ENCODE measurements around the gene RASSF7. TPM values are rescaled to one million over a fixed set of nuclear protein-coding genes. Genes with fewer than 3 reads are reported as not detected.
A peak's percentile ranks its signal among the peaks of the same experiment; 100 is the strongest.

Gene RASSF7
- total and polyA plus RNA-seq, 2 donors from 2014 or later: 106 to 108 TPM

DNA sequence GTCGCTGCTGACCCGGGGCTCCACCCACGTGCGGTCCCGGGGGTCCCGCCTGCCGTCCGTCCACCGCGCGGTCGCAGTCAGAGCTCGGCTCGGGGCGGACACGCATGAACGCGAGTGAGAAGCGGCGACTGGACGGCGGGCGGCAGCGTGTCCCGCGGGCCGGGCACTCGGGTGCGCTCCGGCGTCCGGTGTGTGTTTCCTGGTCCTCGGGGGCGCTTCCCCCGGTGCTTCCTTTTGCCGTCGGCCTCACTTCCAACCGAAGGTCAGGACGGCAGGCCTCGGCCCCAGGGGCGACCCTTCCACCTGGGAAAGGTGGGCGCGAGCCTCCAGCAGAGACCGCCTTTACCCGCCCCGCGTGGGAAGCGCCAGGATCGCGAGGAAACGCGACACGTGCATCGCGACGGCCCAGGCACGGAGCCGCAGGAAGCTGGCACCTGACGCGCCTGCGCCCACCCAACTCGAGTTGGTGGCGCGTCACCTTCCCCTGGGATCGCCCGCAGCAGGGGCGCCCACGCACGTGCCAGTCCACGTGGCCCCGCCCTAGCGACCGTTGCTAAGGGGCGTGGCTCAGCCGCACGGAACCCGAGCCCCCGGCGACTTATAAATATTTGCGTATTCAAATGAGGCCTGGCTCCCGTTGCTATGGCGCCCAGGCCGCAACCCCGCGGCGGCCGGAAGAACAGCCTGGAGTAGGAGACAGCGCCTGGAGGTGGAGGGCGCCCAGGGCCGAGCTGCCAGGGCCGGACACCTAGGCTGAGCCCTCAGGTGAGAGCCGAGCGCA lies 23.7 kb upstream of the RASSF7 start, which contains the start of gene LRRC56:
LRRC56 (plus strand) TSS at position 687 of the 781 bp plus-strand sequence. CDS start 3,158 bp downstream, outside the sequence.
- Histone ChIP-seq H3K4me3 (ENCODE audit: low read length in 3 of 3) (peak within 1 kb of the TSS in 2 of 3 donors; percentile 2 to 40), H3K27ac (ENCODE audit: low read depth in 2 of 2, low read length in 2 of 2) (peak within 1 kb of the TSS; percentile 61 to 67), H3K27me3 (ENCODE audit: control insufficient read depth, insufficient read depth, low read length) (no peaks in the 10 kb centered on the region), H3K9me3 (ENCODE audit: control insufficient read depth in 2 of 3, insufficient read depth in 1 of 3, low read length in 3 of 3) (no peaks in the 10 kb centered on the region), H3K36me3 (ENCODE audit: control insufficient read depth in 2 of 3, insufficient read depth in 3 of 3, low read length in 3 of 3) (no peaks in the 10 kb centered on the region), H3K9ac (ENCODE audit: low read length in 3 of 3) (no peak within 1 kb of the TSS), H3K4me1 (ENCODE audit: control insufficient read depth in 2 of 3, insufficient read depth in 2 of 3, low read depth in 1 of 3, low read length in 3 of 3) (peaks cover 0 to 23% (median 4%) of the 10 kb centered on the region in 3 donors)
- intact Hi-C loops (cut with DNase I): no loop called here
- DNase-seq (peak; percentile 88 to 97 (median 93)), FAIRE-seq (no peak)
- TF ChIP-seq, protein P1, sequence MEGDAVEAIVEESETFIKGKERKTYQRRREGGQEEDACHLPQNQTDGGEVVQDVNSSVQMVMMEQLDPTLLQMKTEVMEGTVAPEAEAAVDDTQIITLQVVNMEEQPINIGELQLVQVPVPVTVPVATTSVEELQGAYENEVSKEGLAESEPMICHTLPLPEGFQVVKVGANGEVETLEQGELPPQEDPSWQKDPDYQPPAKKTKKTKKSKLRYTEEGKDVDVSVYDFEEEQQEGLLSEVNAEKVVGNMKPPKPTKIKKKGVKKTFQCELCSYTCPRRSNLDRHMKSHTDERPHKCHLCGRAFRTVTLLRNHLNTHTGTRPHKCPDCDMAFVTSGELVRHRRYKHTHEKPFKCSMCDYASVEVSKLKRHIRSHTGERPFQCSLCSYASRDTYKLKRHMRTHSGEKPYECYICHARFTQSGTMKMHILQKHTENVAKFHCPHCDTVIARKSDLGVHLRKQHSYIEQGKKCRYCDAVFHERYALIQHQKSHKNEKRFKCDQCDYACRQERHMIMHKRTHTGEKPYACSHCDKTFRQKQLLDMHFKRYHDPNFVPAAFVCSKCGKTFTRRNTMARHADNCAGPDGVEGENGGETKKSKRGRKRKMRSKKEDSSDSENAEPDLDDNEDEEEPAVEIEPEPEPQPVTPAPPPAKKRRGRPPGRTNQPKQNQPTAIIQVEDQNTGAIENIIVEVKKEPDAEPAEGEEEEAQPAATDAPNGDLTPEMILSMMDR (IDR thresholded peaks at IDR 0.05; ENCODE audit: borderline replicate concordance, extremely low read depth, insufficient read depth): no peak

DNA sequence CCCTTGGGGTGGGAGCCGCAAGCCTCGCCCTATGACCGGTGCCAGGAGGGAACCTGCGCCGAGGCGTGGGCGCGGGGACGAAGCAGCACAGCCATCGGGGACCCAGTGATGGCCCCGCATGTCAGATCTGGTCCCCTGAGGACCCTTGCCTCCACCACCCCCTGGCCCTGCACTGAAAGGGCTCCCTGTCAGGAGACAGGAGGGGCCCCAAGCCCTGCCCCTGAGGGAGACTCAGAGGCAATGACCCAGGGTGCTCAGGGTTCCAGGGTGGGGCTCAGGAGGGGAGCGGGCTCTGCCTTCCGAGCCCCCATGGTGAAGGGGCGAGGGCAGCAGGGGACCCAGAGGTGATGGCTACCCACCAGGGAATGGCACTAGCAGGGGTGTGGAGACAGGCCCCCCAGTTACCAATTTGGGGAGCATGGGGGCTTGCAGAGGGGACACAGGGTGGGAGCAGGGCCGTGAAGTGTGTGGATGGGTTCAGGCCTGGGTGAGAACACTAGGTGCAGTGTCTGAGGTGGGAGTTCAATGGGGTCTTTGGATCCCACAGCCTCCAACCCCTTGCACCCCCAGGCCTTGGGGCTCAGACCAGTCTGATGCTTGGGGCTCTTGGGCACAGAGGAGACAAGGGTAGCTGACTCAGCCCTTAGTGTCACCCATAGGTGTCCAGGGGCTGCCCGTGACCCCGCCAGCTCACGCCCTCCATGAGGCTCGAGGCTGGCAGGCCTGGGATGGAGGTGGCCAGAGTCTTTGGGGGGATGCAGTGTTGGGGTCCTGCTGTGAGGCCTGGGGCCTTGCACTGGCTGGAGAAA lies 22.9 kb upstream of the RASSF7 start:
- peak in 3 of 5 donors; percentile 7 to 70 (median 55) for DNase-seq
- Histone ChIP-seq H3K9ac (ENCODE audit: low read length in 3 of 3) (no peak overlapping the region), H3K36me3 (ENCODE audit: control insufficient read depth in 2 of 3, insufficient read depth in 3 of 3, low read length in 3 of 3) (no peaks in the 10 kb centered on the region), H3K27me3 (ENCODE audit: control insufficient read depth, insufficient read depth, low read length) (no peaks in the 10 kb centered on the region), H3K4me1 (ENCODE audit: control insufficient read depth in 2 of 3, insufficient read depth in 2 of 3, low read depth in 1 of 3, low read length in 3 of 3) (peaks cover 0 to 23% (median 4%) of the 10 kb centered on the region in 3 donors), H3K27ac (ENCODE audit: low read depth in 2 of 2, low read length in 2 of 2) (no peak overlapping the region), H3K4me3 (ENCODE audit: low read length in 3 of 3) (peak overlapping the region in 2 of 3 donors; percentile 2 to 40), H3K9me3 (ENCODE audit: control insufficient read depth in 2 of 3, insufficient read depth in 1 of 3, low read length in 3 of 3) (no peaks in the 10 kb centered on the region)
- intact Hi-C loops (cut with DNase I): no loop called here
- no peak for FAIRE-seq
- TF ChIP-seq, protein P1 (IDR thresholded peaks at IDR 0.05; ENCODE audit: borderline replicate concordance, extremely low read depth, insufficient read depth): no peak

DNA sequence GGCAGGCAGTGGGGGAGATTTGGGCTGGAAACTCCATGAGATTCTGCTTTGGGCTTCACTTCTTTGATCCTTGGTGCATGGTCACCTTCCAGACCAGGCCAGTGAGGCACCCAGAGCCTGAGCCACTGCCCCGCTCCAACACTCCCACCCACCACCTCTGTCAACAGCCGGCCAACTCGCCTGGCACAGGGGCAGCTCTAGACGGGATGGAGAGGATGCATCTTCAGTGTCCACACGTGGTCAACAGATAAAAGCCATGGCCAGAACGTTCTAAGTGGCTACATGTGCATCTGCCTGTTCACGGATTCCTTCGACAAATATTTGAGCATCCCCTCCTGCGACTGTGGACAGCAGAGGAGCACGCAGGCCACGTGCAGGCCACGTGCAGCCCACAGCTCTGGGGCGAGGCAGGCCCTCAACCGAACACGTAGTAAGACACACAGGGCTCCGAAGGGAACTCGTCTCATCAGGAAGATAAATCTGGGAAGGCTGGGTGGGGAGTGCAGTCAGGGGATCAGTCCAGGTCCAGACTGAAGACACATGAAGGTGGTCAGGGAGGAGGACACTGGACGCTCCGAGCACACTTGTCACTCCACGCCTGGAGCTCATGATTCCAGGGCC lies 22.2 kb upstream of the RASSF7 start:
- no peaks in the 10 kb centered on the region for H3K27me3 ChIP-seq (ENCODE audit: control insufficient read depth, insufficient read depth, low read length)
- H3K9me3 ChIP-seq (ENCODE audit: control insufficient read depth in 2 of 3, insufficient read depth in 1 of 3, low read length in 3 of 3): no peaks in the 10 kb centered on the region
- DNase-seq (peak in 1 of 5 donors; percentile 45), FAIRE-seq (no peak)
- peaks cover 0 to 23% (median 4%) of the 10 kb centered on the region in 3 donors for H3K4me1 ChIP-seq (ENCODE audit: control insufficient read depth in 2 of 3, insufficient read depth in 2 of 3, low read depth in 1 of 3, low read length in 3 of 3)
- H3K27ac ChIP-seq (ENCODE audit: low read depth in 2 of 2, low read length in 2 of 2): no peak overlapping the region
- no peak overlapping the region for H3K9ac ChIP-seq (ENCODE audit: low read length in 3 of 3)
- H3K4me3 ChIP-seq (ENCODE audit: low read length in 3 of 3): no peak overlapping the region
- no peaks in the 10 kb centered on the region for H3K36me3 ChIP-seq (ENCODE audit: control insufficient read depth in 2 of 3, insufficient read depth in 3 of 3, low read length in 3 of 3)
- TF ChIP-seq, protein P1 (IDR thresholded peaks at IDR 0.05; ENCODE audit: borderline replicate concordance, extremely low read depth, insufficient read depth): no peak
- intact Hi-C loops (cut with DNase I): no loop called here
